KG1 (cell line): Measurements from ENCODE around the gene RSF1.
"Not testable (repeated sequence)": the region's sequence is repeated elsewhere in the genome, so short reads cannot be mapped to it uniquely, and the experiment has no call there.

ENCODE experiments used
- DNase-seq: peaks from one replicate; lab custom pipeline; 2025; lab: John Stamatoyannopoulos, UW

The RSF1 gene

GRCh38 chr11:77687088-77687487 is 133.4 kb downstream of the RSF1 start:
- DNase-seq: no peak

- DNase-seq: no peak
Observed at GRCh38 chr11:77677138-77677537, 143.4 kb downstream of the RSF1 start.

- DNase-seq: no peak
Observed at GRCh38 chr11:77672264-77672663, 148.3 kb downstream of the RSF1 start.

- no peak for DNase-seq
Observed at GRCh38 chr11:77669848-77670511, 150.5 kb downstream of the RSF1 start.

GRCh38 chr11:77668760-77669159 is 151.8 kb downstream of the RSF1 start:
- no peak for DNase-seq

GRCh38 chr11:77665240-77665965 is 155.1 kb downstream of the RSF1 start:
- no peak for DNase-seq

- no peak for DNase-seq
Observed at GRCh38 chr11:77661670-77662069, 158.9 kb downstream of the RSF1 start.

- no peak for DNase-seq
Observed at GRCh38 chr11:77660947-77661346, 159.6 kb downstream of the RSF1 start.

- DNase-seq: no peak
Observed at GRCh38 chr11:77658213-77659013, 162.1 kb downstream of the RSF1 start.

GRCh38 chr11:77656362-77656761 is 164.2 kb downstream of the RSF1 start:
- no peak for DNase-seq

- DNase-seq: no peak
Observed at GRCh38 chr11:77654770-77655434, 165.6 kb downstream of the RSF1 start.

GRCh38 chr11:77650123-77650522 is 170.4 kb downstream of the RSF1 start:
- DNase-seq: no peak

GRCh38 chr11:77647654-77648305 is 172.7 kb downstream of the RSF1 start:
- no peak for DNase-seq

GRCh38 chr11:77644887-77645286 is 175.6 kb downstream of the RSF1 start:
- DNase-seq: no peak

GRCh38 chr11:77642228-77642627 is 178.3 kb downstream of the RSF1 start:
- no peak for DNase-seq

- DNase-seq: peak; percentile 90
Observed at GRCh38 chr11:77637345-77638165, 183.0 kb downstream of the RSF1 start, which contains the start of gene CLNS1A. CLNS1A (minus strand) TSS chr11:77637794; CDS start chr11:77637714, 80 bp downstream.

- DNase-seq: peak; percentile 15
Observed at GRCh38 chr11:77636731-77637344, 183.7 kb downstream of the RSF1 start.

- not testable (repeated sequence) for DNase-seq
Observed at GRCh38 chr11:77633926-77634325, 186.6 kb downstream of the RSF1 start.

- no peak for DNase-seq
Observed at GRCh38 chr11:77630157-77630710, 190.3 kb downstream of the RSF1 start.
